H9 (cell line): Measurements from ENCODE around the gene CPT1A. TPM values are rescaled to one million over a fixed set of nuclear protein-coding genes. Genes with fewer than 3 reads are reported as not detected.

Experiments
- DNase-seq: peaks from one replicate; pipeline ENCODE4 v3.0.0-alpha.2; 2017
- H2AFZ ChIP-seq: one replicate; pipeline ENCODE4 v1.6.1; 2013; ENCODE audit warnings: mild to moderate bottlenecking, low read length, control low read depth, moderate library complexity
- H2AK5ac ChIP-seq: 2 replicates; pipeline ENCODE4 v1.6.1; 2013; ENCODE audit warnings: low read length, control low read depth, mixed read lengths; ENCODE audit not compliant: insufficient read length
- H2BK120ac ChIP-seq: one replicate; pipeline ENCODE4 v1.6.1; 2013; ENCODE audit warnings: low read depth, mild to moderate bottlenecking, low read length, control low read depth, inconsistent platforms; ENCODE audit not compliant: poor library complexity, severe bottlenecking
- H2BK12ac ChIP-seq: 2 replicates; pipeline ENCODE4 v1.6.1; 2013; ENCODE audit warnings: low read length, control low read depth, mixed read lengths, low read depth; ENCODE audit not compliant: insufficient read length
- H2BK15ac ChIP-seq: 2 replicates; pipeline ENCODE4 v1.6.1; 2013; ENCODE audit warnings: low read depth, low read length, control low read depth
- H2BK20ac ChIP-seq: one replicate; pipeline ENCODE4 v1.6.1; 2013; ENCODE audit warnings: low read depth, mild to moderate bottlenecking, low read length, control low read depth, inconsistent platforms; ENCODE audit not compliant: poor library complexity, severe bottlenecking
- H2BK5ac ChIP-seq: 2 replicates; pipeline ENCODE4 v1.6.1; 2013; ENCODE audit warnings: low read length, control low read depth, mixed read lengths; ENCODE audit not compliant: insufficient read length
- H3K14ac ChIP-seq: 2 replicates; pipeline ENCODE4 v1.6.1; 2013; ENCODE audit warnings: low read length, control low read depth; ENCODE audit not compliant: insufficient read depth
- H3K18ac ChIP-seq: 2 replicates; pipeline ENCODE4 v1.6.1; 2013; ENCODE audit warnings: low read depth, mild to moderate bottlenecking, mixed read lengths, low read length, control low read depth; ENCODE audit not compliant: insufficient read length
- H3K23ac ChIP-seq: 2 replicates; pipeline ENCODE4 v1.6.1; 2013; ENCODE audit warnings: low read length, control low read depth, mixed read lengths, low read depth; ENCODE audit not compliant: insufficient read length
- H3K23me2 ChIP-seq: 2 replicates; pipeline ENCODE4 v1.6.1; 2013; ENCODE audit warnings: low read depth, mild to moderate bottlenecking, mixed read lengths, low read length, control low read depth; ENCODE audit not compliant: insufficient read length, poor library complexity, severe bottlenecking
- H3K27ac ChIP-seq: 2 replicates; pipeline ENCODE4 v1.5.1; 2013; ENCODE audit warnings: low read length, control low read depth, mixed read lengths, low read depth; ENCODE audit not compliant: insufficient read length
- H3K27me3 ChIP-seq: 2 replicates; pipeline ENCODE4 v1.6.1; 2013; ENCODE audit warnings: low read length, control low read depth, inconsistent platforms; ENCODE audit not compliant: insufficient read depth
- H3K4ac ChIP-seq: 2 replicates; pipeline ENCODE4 v1.6.1; 2013; ENCODE audit warnings: low read depth, mild to moderate bottlenecking, control low read depth, inconsistent platforms, low read length, moderate library complexity
- H3K4me1 ChIP-seq: 2 replicates; pipeline ENCODE4 v1.6.1; 2013; ENCODE audit warnings: low read length, control low read depth, inconsistent platforms; ENCODE audit not compliant: insufficient read depth
- H3K4me2 ChIP-seq: 2 replicates; pipeline ENCODE4 v1.6.1; 2013; ENCODE audit warnings: low read length, control low read depth, mixed read lengths; ENCODE audit not compliant: insufficient read length, insufficient read depth
- H3K56ac ChIP-seq: 2 replicates; pipeline ENCODE4 v1.6.1; 2013; ENCODE audit warnings: low read depth, mild to moderate bottlenecking, mixed read lengths, low read length, control low read depth; ENCODE audit not compliant: insufficient read length
- H3K79me1 ChIP-seq: 2 replicates; pipeline ENCODE4 v1.6.1; 2013; ENCODE audit warnings: low read depth, mild to moderate bottlenecking, moderate library complexity, low read length, control low read depth, inconsistent platforms; ENCODE audit not compliant: insufficient read depth, poor library complexity, severe bottlenecking
- H3K79me2 ChIP-seq: 2 replicates; pipeline ENCODE4 v1.6.1; 2013; ENCODE audit warnings: low read length, control low read depth, inconsistent platforms; ENCODE audit not compliant: insufficient read depth
- H3K9ac ChIP-seq: 2 replicates; pipeline ENCODE4 v1.6.1; 2013; ENCODE audit warnings: low read length, control low read depth, mixed read lengths; ENCODE audit not compliant: insufficient read length; ENCODE audit errors: extremely low read depth
- H3K9me3 ChIP-seq: one replicate; pipeline ENCODE4 v1.6.1; 2013; ENCODE audit warnings: low read depth, low read length, inconsistent platforms; ENCODE audit not compliant: control insufficient read depth
- H3T11ph ChIP-seq: one replicate; pipeline ENCODE4 v1.6.1; 2013; ENCODE audit warnings: mild to moderate bottlenecking, low read length, control low read depth, inconsistent platforms
- H4K20me1 ChIP-seq: one replicate; pipeline ENCODE4 v1.6.1; 2013; ENCODE audit not compliant: control insufficient read depth, insufficient read length, insufficient read depth
- H4K5ac ChIP-seq: 2 replicates; pipeline ENCODE4 v1.6.1; 2013; ENCODE audit warnings: low read depth, mild to moderate bottlenecking, mixed read lengths, low read length, control low read depth; ENCODE audit not compliant: insufficient read length
- H4K8ac ChIP-seq: replicated peaks from 2 replicates; pipeline ENCODE4 v1.6.1; 2013; ENCODE audit warnings: low read length, control low read depth, mixed read lengths, low read depth; ENCODE audit not compliant: insufficient read length
- H4K91ac ChIP-seq: 2 replicates; pipeline ENCODE4 v1.6.1; 2013; ENCODE audit warnings: low read depth, mild to moderate bottlenecking, moderate library complexity, mixed read lengths, low read length, control low read depth; ENCODE audit not compliant: insufficient read length
- H3K27ac Mint-ChIP-seq, 3 experiments: 2 replicates in 2 of 3; 3 replicates in 1 of 3; pipeline ENCODE4 v1.8.0; 2020 to 2021; ENCODE audit warnings: mixed read lengths in 3 of 3, mild to moderate bottlenecking in 1 of 3, moderate library complexity in 1 of 3
- H3K27me3 Mint-ChIP-seq: 2 replicates; pipeline ENCODE4 v1.8.0; 2021; ENCODE audit warnings: low read depth, mild to moderate bottlenecking, moderate library complexity, mixed read lengths
- H3K36me3 Mint-ChIP-seq, 3 experiments: 2 replicates in 2 of 3; 3 replicates in 1 of 3; pipeline ENCODE4 v1.8.0; 2020 to 2021; ENCODE audit warnings: low read depth in 3 of 3, mixed read lengths in 3 of 3; ENCODE audit not compliant: insufficient read depth in 1 of 3
- H3K4me1 Mint-ChIP-seq, 2 experiments: 2 replicates each; pipeline ENCODE4 v1.8.0; 2020; ENCODE audit warnings: mixed read lengths in 2 of 2
- H3K4me3 Mint-ChIP-seq, 2 experiments: 2 replicates in 1 of 2; 3 replicates in 1 of 2; pipeline ENCODE4 v1.8.0; 2020 to 2021; ENCODE audit warnings: mild to moderate bottlenecking in 2 of 2, mixed read lengths in 2 of 2, moderate library complexity in 1 of 2
- H3K9me3 Mint-ChIP-seq, 2 experiments: 2 replicates in 1 of 2; 3 replicates in 1 of 2; pipeline ENCODE4 v1.8.0; 2020; ENCODE audit warnings: mild to moderate bottlenecking in 2 of 2, mixed read lengths in 2 of 2, moderate library complexity in 1 of 2
- WGBS: extraction: QIAGEN DNeasy Blood & Tissue Kit; methylation state at CpG from one replicate; pipeline ENCODE4 v1.1.7; 2013; ENCODE audit warnings: missing lambda C conversion rate, low lambda C conversion rate, mixed read lengths; ENCODE audit not compliant: insufficient read length; ENCODE audit errors: extremely low coverage; 5-methylcytosine and 5-hydroxymethylcytosine counted together
- total RNA-seq: library from RNA; stranded (reverse); gene quantifications from 2 replicates; pipeline ENCODE4 v1.2.1, GENCODE V29; 2021
- TF ChIP-seq, protein P1 (sequence below): fragments of 200-600 bp; sonication (generic); conservative IDR thresholded peaks from 3 replicates; pipeline ENCODE4 v1.8.0; 2021; ENCODE audit warnings: antibody characterized with exemption, mild to moderate bottlenecking

The CPT1A gene
- total RNA-seq, 1 experiment from 2014 or later = 7.5 TPM

DNA sequence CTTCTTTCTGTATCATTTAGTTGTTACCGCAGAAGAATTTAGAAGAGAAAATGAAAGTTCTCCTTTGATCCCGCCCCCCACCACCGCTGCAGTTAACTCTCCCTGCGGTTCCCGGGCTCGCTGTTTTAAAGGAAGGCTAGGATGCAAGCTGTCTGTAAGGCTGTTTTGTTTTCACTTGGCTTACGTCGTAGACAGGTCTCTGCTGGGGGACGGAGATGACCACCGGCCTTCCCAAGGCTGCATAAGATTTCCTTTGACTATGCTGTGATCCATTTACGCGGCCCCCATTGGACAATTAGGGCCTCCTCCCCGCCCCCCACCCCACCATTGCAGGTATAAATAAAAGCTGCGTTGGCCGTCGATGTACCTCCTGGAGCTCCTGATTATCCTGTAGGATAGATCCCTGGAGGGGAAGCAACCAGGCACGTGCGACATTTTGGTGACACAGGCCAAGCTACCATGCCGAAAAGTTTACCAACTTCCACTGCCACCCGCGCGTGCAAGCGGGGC lies 1.4 kb upstream of the CPT1A start:
- Histone ChIP-seq H3K23me2 (peaks cover 14% of the 10 kb centered on the region), H2AK5ac (no peak overlapping the region), H3K4me1 (no peaks in the 10 kb centered on the region), H2BK15ac (no peak overlapping the region), H3T11ph (no peak overlapping the region), H3K9ac (no peak overlapping the region), H4K5ac (no peak overlapping the region), H4K91ac (no peak overlapping the region), H3K27me3 (peaks cover 26% of the 10 kb centered on the region), H3K79me1 (no peaks in the 10 kb centered on the region), H3K4ac (no peak overlapping the region), H3K79me2 (no peaks in the 10 kb centered on the region), H2BK5ac (no peak overlapping the region), H2BK12ac (no peak overlapping the region), H2AFZ (no peak overlapping the region), H2BK120ac (no peak overlapping the region), H3K23ac (no peak overlapping the region), H3K56ac (no peak overlapping the region), H3K4me2 (peak overlapping the region; percentile 44), H3K27ac (no peak overlapping the region), H4K20me1 (peaks cover 4% of the 10 kb centered on the region), H4K8ac (no peak overlapping the region), H2BK20ac (no peak overlapping the region), H3K9me3 (no peaks in the 10 kb centered on the region), H3K18ac (no peak overlapping the region), H3K14ac (no peak overlapping the region)
- Mint-ChIP-seq H3K27me3 (peaks cover 77% of the 10 kb centered on the region), H3K27ac (no peak overlapping the region; a peak in 1 of 7 replicates), H3K4me1 (peaks cover 22 to 29% of the 10 kb centered on the region in 2 experiments), H3K9me3 (peaks cover 0 to 6% of the 10 kb centered on the region in 2 experiments; a peak in 3 of 5 replicates), H3K36me3 (no peaks in the 10 kb centered on the region), H3K4me3 (peak overlapping the region; percentile 61 to 73; a peak in 4 of 5 replicates)
- WGBS = no CpG with 5 or more reads among the region's 23 CpGs
- TF ChIP-seq, protein P1, sequence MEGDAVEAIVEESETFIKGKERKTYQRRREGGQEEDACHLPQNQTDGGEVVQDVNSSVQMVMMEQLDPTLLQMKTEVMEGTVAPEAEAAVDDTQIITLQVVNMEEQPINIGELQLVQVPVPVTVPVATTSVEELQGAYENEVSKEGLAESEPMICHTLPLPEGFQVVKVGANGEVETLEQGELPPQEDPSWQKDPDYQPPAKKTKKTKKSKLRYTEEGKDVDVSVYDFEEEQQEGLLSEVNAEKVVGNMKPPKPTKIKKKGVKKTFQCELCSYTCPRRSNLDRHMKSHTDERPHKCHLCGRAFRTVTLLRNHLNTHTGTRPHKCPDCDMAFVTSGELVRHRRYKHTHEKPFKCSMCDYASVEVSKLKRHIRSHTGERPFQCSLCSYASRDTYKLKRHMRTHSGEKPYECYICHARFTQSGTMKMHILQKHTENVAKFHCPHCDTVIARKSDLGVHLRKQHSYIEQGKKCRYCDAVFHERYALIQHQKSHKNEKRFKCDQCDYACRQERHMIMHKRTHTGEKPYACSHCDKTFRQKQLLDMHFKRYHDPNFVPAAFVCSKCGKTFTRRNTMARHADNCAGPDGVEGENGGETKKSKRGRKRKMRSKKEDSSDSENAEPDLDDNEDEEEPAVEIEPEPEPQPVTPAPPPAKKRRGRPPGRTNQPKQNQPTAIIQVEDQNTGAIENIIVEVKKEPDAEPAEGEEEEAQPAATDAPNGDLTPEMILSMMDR = no peak
- no peak for DNase-seq
